ENCODE results near the gene STAP2. TPM values are rescaled to one million over a fixed set of nuclear protein-coding genes. Genes with fewer than 3 reads are reported as not detected.

The STAP2 gene
- total and polyA plus RNA-seq, 2 donors (not counting 3 experiments of a cell fraction or from before 2014, with no cell fraction given) = 12.2 to 21.7 TPM

DNA sequence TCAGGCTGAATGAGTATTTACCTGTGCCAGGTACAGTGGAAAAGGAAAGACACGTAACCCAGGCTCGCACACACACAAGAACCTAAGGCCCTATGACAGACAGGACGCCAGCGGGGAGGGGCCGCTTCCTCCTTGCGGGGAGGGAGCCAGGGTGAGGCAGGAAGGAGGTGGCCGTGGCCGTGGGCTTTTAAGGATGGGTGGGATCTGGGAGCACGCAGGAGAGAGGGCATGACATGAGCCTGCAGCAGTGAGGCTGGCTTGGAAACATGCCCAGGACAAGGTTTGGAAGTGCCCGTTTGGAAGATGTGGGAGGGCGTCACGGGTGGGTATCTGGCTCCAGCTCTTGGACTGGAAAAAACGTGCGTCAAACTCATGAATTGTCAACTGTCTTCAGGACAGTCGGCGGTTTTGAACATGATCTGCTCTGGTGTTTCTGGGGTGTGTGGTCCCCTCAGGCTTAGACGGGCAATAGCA is 41.7 kb upstream of the STAP2 start:
- H3K27ac ChIP-seq (ENCODE audit: insufficient read depth, low read depth, low read length) = no peak overlapping the region
- H3K27me3 ChIP-seq (ENCODE audit: control insufficient read depth in 2 of 2, insufficient read depth in 2 of 2, low read length in 2 of 2) = no peaks in the 10 kb centered on the region
- H3K79me2 ChIP-seq (ENCODE audit: control insufficient read depth, insufficient read depth, low read length) = peaks cover 91% of the 10 kb centered on the region
- no peaks in the 10 kb centered on the region for H3K9me1 ChIP-seq (replicated peaks; ENCODE audit: control insufficient read depth, extremely low read depth, insufficient read depth, low read length)
- POLR2A ChIA-PET = no interaction called here
- H3K4me3 ChIP-seq (replicated peaks in 1 of 3; ENCODE audit: insufficient read depth in 1 of 3, low read depth in 1 of 3, low read length in 3 of 3) = no peak overlapping the region
- H3K4me1 ChIP-seq (ENCODE audit: control insufficient read depth, extremely low read depth, insufficient read depth, low read length) = peaks cover 39% of the 10 kb centered on the region
- CTCF ChIA-PET = interaction anchor here (1.1 to 8.7 kb wide), 6 partner anchors 10 to 113 kb away, joined by 3 to 105 read pairs (median 4); partner anchors contain the start of gene SH3GL1
- TF ChIP-seq, protein P1, sequence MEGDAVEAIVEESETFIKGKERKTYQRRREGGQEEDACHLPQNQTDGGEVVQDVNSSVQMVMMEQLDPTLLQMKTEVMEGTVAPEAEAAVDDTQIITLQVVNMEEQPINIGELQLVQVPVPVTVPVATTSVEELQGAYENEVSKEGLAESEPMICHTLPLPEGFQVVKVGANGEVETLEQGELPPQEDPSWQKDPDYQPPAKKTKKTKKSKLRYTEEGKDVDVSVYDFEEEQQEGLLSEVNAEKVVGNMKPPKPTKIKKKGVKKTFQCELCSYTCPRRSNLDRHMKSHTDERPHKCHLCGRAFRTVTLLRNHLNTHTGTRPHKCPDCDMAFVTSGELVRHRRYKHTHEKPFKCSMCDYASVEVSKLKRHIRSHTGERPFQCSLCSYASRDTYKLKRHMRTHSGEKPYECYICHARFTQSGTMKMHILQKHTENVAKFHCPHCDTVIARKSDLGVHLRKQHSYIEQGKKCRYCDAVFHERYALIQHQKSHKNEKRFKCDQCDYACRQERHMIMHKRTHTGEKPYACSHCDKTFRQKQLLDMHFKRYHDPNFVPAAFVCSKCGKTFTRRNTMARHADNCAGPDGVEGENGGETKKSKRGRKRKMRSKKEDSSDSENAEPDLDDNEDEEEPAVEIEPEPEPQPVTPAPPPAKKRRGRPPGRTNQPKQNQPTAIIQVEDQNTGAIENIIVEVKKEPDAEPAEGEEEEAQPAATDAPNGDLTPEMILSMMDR (IDR thresholded peaks at IDR 0.05; ENCODE audit: extremely low read depth in 1 of 2, insufficient read depth in 1 of 2, low read depth in 1 of 2, low read length in 2 of 2) = no peak
- TF ChIP-seq GATA2 (IDR thresholded peaks at IDR 0.05; ENCODE audit: insufficient read depth, insufficient read length, low read depth, low read length) = no peak
- H3K4me2 ChIP-seq (ENCODE audit: insufficient read depth, low read length) = no peak overlapping the region
- peaks cover 0 to 18% of the 10 kb centered on the region in 2 experiments for H3K36me3 ChIP-seq (ENCODE audit: control insufficient read depth in 2 of 2, extremely low read depth in 1 of 2, insufficient read depth in 2 of 2, low read length in 2 of 2)
- peak; percentile 69 for FAIRE-seq
- intact Hi-C loops (cut with micrococcal nuclease) = no loop called here
- H4K20me1 ChIP-seq (replicated peaks; ENCODE audit: control insufficient read depth, extremely low read depth, insufficient read depth, low read length) = no peaks in the 10 kb centered on the region
- H2AFZ ChIP-seq (ENCODE audit: low read depth, low read length) = no peak overlapping the region
- H3K9me3 ChIP-seq (replicated peaks; ENCODE audit: control insufficient read depth, insufficient read depth, low read length) = no peaks in the 10 kb centered on the region
- BruUV-seq (replicated peaks) = no TSS peak
- dilution Hi-C loops (cut with MboI; ENCODE audit: extremely low pct_ligation_motif_present, low sequenced_read_pairs) = no loop called here
- H3K9ac ChIP-seq (replicated peaks; ENCODE audit: extremely low read depth, insufficient read depth, low read length) = no peak overlapping the region
- DNase-seq (ENCODE audit: low read depth, low spot score) = no peak

DNA sequence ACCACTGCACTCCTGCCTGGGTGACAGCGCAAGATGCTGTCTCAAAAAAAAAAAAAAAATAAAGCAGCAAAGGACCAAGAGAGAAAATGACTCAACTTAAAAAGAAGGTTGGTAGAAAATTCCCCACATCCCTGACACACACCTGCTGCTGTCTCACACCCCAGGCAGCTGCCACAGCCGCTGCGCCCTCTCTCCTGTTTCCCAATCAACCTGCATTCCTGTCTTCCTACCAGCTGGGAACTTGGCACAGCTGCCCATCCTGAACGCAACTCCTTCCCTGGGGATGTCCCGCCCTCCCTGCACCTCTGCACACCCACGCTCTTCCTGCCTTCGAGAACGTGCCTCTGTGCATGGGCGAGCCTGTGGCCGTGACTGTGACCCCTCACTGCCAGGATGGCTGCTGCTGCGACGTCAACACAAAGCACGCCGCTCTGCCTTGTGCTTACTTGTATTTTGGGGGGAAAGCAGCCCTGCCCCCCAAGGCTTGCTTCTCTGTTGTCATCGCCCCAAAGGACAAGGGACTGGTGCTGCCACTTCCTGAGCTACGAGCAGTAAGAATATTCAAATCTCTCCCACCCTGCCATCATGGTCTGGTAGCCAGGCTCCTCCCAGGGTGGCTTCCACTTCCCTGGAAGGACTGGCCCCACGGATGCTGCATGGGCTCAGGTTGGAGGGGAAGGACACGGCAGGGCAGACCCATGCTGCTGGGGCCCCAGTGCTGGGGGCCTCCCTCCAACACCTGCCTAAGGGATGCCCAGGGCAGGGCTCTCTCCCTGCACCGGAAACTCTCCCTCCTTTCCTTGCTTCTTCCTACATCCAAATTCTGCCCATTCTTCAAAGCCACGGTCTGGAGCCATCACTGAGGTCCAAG is 41.0 kb upstream of the STAP2 start:
- peak; percentile 38 for DNase-seq (ENCODE audit: low read depth, low spot score)
- intact Hi-C loops (cut with micrococcal nuclease) (no loop called here), dilution Hi-C loops (cut with MboI; ENCODE audit: extremely low pct_ligation_motif_present, low sequenced_read_pairs) (no loop called here)
- Histone ChIP-seq H3K9me3 (replicated peaks; ENCODE audit: control insufficient read depth, insufficient read depth, low read length) (no peaks in the 10 kb centered on the region), H3K4me3 (replicated peaks in 1 of 3; ENCODE audit: insufficient read depth in 1 of 3, low read depth in 1 of 3, low read length in 3 of 3) (no peak overlapping the region), H3K9me1 (replicated peaks; ENCODE audit: control insufficient read depth, extremely low read depth, insufficient read depth, low read length) (no peaks in the 10 kb centered on the region), H3K36me3 (ENCODE audit: control insufficient read depth in 2 of 2, extremely low read depth in 1 of 2, insufficient read depth in 2 of 2, low read length in 2 of 2) (peaks cover 0 to 13% of the 10 kb centered on the region in 2 experiments), H3K79me2 (ENCODE audit: control insufficient read depth, insufficient read depth, low read length) (peaks cover 90% of the 10 kb centered on the region), H2AFZ (ENCODE audit: low read depth, low read length) (no peak overlapping the region), H3K4me2 (ENCODE audit: insufficient read depth, low read length) (no peak overlapping the region), H3K27me3 (ENCODE audit: control insufficient read depth in 2 of 2, insufficient read depth in 2 of 2, low read length in 2 of 2) (no peaks in the 10 kb centered on the region), H3K9ac (replicated peaks; ENCODE audit: extremely low read depth, insufficient read depth, low read length) (no peak overlapping the region), H4K20me1 (replicated peaks; ENCODE audit: control insufficient read depth, extremely low read depth, insufficient read depth, low read length) (no peaks in the 10 kb centered on the region), H3K4me1 (ENCODE audit: control insufficient read depth, extremely low read depth, insufficient read depth, low read length) (peaks cover 45% of the 10 kb centered on the region), H3K27ac (ENCODE audit: insufficient read depth, low read depth, low read length) (no peak overlapping the region)
- BruUV-seq (replicated peaks) = no TSS peak
- TF ChIP-seq JUN (IDR thresholded peaks at IDR 0.05; ENCODE audit: borderline replicate concordance, insufficient read depth, insufficient read length, low read depth) (no peak), POLR2A (IDR thresholded peaks at IDR 0.05; ENCODE audit: low read depth, low read length) (no peak), EZH2 (IDR thresholded peaks at IDR 0.05; ENCODE audit: borderline replicate concordance, low read depth, low read length, severe bottlenecking) (no peak), FOS (IDR thresholded peaks at IDR 0.05; ENCODE audit: borderline replicate concordance, insufficient read depth, low read length) (no peak), GATA2 (IDR thresholded peaks at IDR 0.05; ENCODE audit: insufficient read depth, insufficient read length, low read depth, low read length) (no peak), POLR2AphosphoS5 (IDR thresholded peaks at IDR 0.05; ENCODE audit: insufficient read depth, low read depth, low read length) (no peak), MYC (IDR thresholded peaks at IDR 0.05; ENCODE audit: low read depth, low read length) (no peak)
- TF ChIP-seq, protein P1 (IDR thresholded peaks at IDR 0.05; ENCODE audit: extremely low read depth in 1 of 2, insufficient read depth in 1 of 2, low read depth in 1 of 2, low read length in 2 of 2) = no peak
- TF ChIP-seq, protein P2, sequence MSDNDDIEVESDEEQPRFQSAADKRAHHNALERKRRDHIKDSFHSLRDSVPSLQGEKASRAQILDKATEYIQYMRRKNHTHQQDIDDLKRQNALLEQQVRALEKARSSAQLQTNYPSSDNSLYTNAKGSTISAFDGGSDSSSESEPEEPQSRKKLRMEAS (IDR thresholded peaks at IDR 0.05; ENCODE audit: insufficient read depth, insufficient read length) = no peak
- CTCF ChIA-PET = interaction anchor here (0.7 to 8.7 kb wide), 6 partner anchors 10 to 184 kb away, joined by 3 to 105 read pairs (median 4); partner anchors contain the start of gene SH3GL1
- peak; percentile 12 for FAIRE-seq
- POLR2A ChIA-PET = interaction anchor here (0.7 kb wide), 1 partner anchor 133 kb away, joined by 3 read pairs; the partner anchor contains the start of gene YJU2
